ENCODE results near the gene AGMO. TPM values are rescaled to one million over a fixed set of nuclear protein-coding genes. Genes with fewer than 3 reads are reported as not detected.
A peak's percentile ranks its signal among the peaks of the same experiment; 100 is the strongest.

AGMO gene
- total and polyA plus RNA-seq, 2 of the 8 experiments (the other 6 are each of a cell fraction or from before 2014, with no cell fraction given): 0.22 to 0.45 TPM

- WGBS, 2 experiments (ENCODE audit: extremely low coverage in 1 of 2, insufficient coverage in 1 of 2, insufficient read length in 1 of 2, insufficient replicate concordance in 2 of 2, low coverage in 1 of 2, low lambda C conversion rate in 2 of 2, missing lambda C conversion rate in 1 of 2): 88% methylated on average over 1 of the region's 1 CpG; no CpG with 5 or more reads in 1 of the 2 experiments
- H3K18ac ChIP-seq (ENCODE audit: extremely low read depth, low read length): no peak overlapping the region
- no peak overlapping the region for H2BK15ac ChIP-seq (ENCODE audit: low read length)
- H4K8ac ChIP-seq (ENCODE audit: extremely low read depth, insufficient read depth, low read length): no peak overlapping the region
- no peak overlapping the region for H4K5ac ChIP-seq (ENCODE audit: insufficient read length, low read depth, low read length)
- no peak overlapping the region for H2BK120ac ChIP-seq (replicated peaks; ENCODE audit: low read depth, low read length)
- H3K56ac ChIP-seq (replicated peaks; ENCODE audit: insufficient read length, low read depth, low read length): no peak overlapping the region
- H3K4me1 ChIP-seq (replicated peaks in 1 of 4; ENCODE audit: control insufficient read depth in 3 of 4, insufficient read depth in 4 of 4, low read length in 3 of 4): no peaks in the 10 kb centered on the region
- no peaks in the 10 kb centered on the region for H3K23me2 ChIP-seq (ENCODE audit: low read depth, low read length)
- no peak overlapping the region for H3K9ac ChIP-seq (replicated peaks in 1 of 4; ENCODE audit: extremely low read depth in 1 of 4, low read depth in 3 of 4, low read length in 3 of 4)
- ChIA-PET CTCF (ENCODE audit: partially characterized antibody) (interaction anchor here (1.0 to 1.2 kb wide), 2 partner anchors 9 to 43 kb away, joined by 3 read pairs; no protein-coding TSS in a partner anchor), POLR2A (ENCODE audit: partially characterized antibody) (no interaction called here)
- no peak overlapping the region for H2BK5ac ChIP-seq (ENCODE audit: low read depth, low read length)
- H3K23ac ChIP-seq (ENCODE audit: insufficient read length): no peak overlapping the region
- H3K4me3 ChIP-seq (ENCODE audit: extremely low read depth in 1 of 4, insufficient read depth in 2 of 4, low read depth in 3 of 4, low read length in 4 of 4): no peak overlapping the region
- no peak overlapping the region for H3K14ac ChIP-seq (ENCODE audit: insufficient read length)
- no peaks in the 10 kb centered on the region for H3K9me3 ChIP-seq (ENCODE audit: insufficient read depth in 2 of 2, low read depth in 1 of 2, low read length in 1 of 2)
- H3K27me3 ChIP-seq (replicated peaks in 1 of 4; ENCODE audit: control insufficient read depth in 3 of 4, extremely low read depth in 1 of 4, insufficient read depth in 3 of 4, low read length in 3 of 4): no peaks in the 10 kb centered on the region
- no peak overlapping the region for H2BK20ac ChIP-seq (ENCODE audit: low read length)
- no peak overlapping the region for H3K27ac ChIP-seq (ENCODE audit: low read depth, low read length)
- no peak overlapping the region for H2BK12ac ChIP-seq (ENCODE audit: low read depth, low read length)
- H2AK5ac ChIP-seq (ENCODE audit: low read depth, low read length): no peak overlapping the region
- H3K79me1 ChIP-seq (ENCODE audit: low read depth, low read length): no peaks in the 10 kb centered on the region
- no peak for FAIRE-seq
- H3K4me2 ChIP-seq (ENCODE audit: insufficient read depth in 1 of 2, low read depth in 2 of 2, low read length in 2 of 2): no peak overlapping the region
- H3K79me2 ChIP-seq (ENCODE audit: control insufficient read depth in 1 of 2, insufficient read depth in 2 of 2, low read length in 2 of 2): no peaks in the 10 kb centered on the region
- H2AFZ ChIP-seq (ENCODE audit: low read length): peak overlapping the region; percentile 89
- no peak overlapping the region for H4K91ac ChIP-seq (replicated peaks; ENCODE audit: insufficient read length, low read length)
- DNase-seq (ENCODE audit: low read depth in 1 of 2, low spot score in 2 of 2): no peak
- no peaks in the 10 kb centered on the region for H4K20me1 ChIP-seq (replicated peaks in 1 of 2; ENCODE audit: control insufficient read depth in 1 of 2, insufficient read depth in 2 of 2, low read length in 2 of 2)
- no peak overlapping the region for H3K4ac ChIP-seq (replicated peaks; ENCODE audit: insufficient read length, low read depth, low read length)
- no peaks in the 10 kb centered on the region for H3K36me3 ChIP-seq (ENCODE audit: control insufficient read depth in 2 of 4, insufficient read depth in 4 of 4, low read length in 3 of 4)
- TF ChIP-seq GTF2F1 (IDR thresholded peaks at IDR 0.05; ENCODE audit: borderline replicate concordance, low read depth, low read length) (no peak), EGR1 (IDR thresholded peaks at IDR 0.05; ENCODE audit: borderline replicate concordance, low read depth, low read length) (no peak), RAD21 (IDR thresholded peaks at IDR 0.05 in 1 of 2, conservative IDR thresholded peaks at IDR 0.05 in 1 of 2; ENCODE audit: low read depth in 2 of 2, low read length in 2 of 2) (no peak), RNF2 (IDR thresholded peaks at IDR 0.05; ENCODE audit: borderline replicate concordance, low read depth, low read length, missing control alignments, poor library complexity, severe bottlenecking) (no peak), TCF12 (IDR thresholded peaks at IDR 0.05; ENCODE audit: low read depth, low read length) (no peak), TAF1 (IDR thresholded peaks at IDR 0.05; ENCODE audit: low read depth, low read length) (no peak), SAP30 (IDR thresholded peaks at IDR 0.05; ENCODE audit: insufficient read depth, insufficient replicate concordance, low read length) (no peak), ASH2L (IDR thresholded peaks at IDR 0.05; ENCODE audit: low read length) (no peak), SIN3A (conservative IDR thresholded peaks at IDR 0.05 in 1 of 2, IDR thresholded peaks at IDR 0.05 in 1 of 2; ENCODE audit: low read depth in 1 of 2, low read length in 2 of 2) (no peak), CBX8 (IDR thresholded peaks at IDR 0.05; ENCODE audit: borderline replicate concordance, low read depth, low read length) (no peak)
- TF ChIP-seq, protein P1, sequence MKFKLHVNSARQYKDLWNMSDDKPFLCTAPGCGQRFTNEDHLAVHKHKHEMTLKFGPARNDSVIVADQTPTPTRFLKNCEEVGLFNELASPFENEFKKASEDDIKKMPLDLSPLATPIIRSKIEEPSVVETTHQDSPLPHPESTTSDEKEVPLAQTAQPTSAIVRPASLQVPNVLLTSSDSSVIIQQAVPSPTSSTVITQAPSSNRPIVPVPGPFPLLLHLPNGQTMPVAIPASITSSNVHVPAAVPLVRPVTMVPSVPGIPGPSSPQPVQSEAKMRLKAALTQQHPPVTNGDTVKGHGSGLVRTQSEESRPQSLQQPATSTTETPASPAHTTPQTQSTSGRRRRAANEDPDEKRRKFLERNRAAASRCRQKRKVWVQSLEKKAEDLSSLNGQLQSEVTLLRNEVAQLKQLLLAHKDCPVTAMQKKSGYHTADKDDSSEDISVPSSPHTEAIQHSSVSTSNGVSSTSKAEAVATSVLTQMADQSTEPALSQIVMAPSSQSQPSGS (IDR thresholded peaks at IDR 0.05; ENCODE audit: low read length): no peak
Measured at GRCh38 chr7:15554081-15554480, 7.7 kb downstream of the AGMO start.
